Measurements from ENCODE around the gene ACTR5. TPM values are rescaled to one million over a fixed set of nuclear protein-coding genes. Genes with fewer than 3 reads are reported as not detected.

ACTR5 gene
- 9.2 to 11.8 TPM (median 9.5 TPM) in 5 replicates for total RNA-seq (2022; extraction: Qiagen RNA extraction; ENCODE audit: low read depth)

GRCh38 chr20:38748097-38748860 is at the start of gene ACTR5:
ACTR5 (plus strand) TSS chr20:38748460; CDS start chr20:38748479, 19 bp downstream.

DNA sequence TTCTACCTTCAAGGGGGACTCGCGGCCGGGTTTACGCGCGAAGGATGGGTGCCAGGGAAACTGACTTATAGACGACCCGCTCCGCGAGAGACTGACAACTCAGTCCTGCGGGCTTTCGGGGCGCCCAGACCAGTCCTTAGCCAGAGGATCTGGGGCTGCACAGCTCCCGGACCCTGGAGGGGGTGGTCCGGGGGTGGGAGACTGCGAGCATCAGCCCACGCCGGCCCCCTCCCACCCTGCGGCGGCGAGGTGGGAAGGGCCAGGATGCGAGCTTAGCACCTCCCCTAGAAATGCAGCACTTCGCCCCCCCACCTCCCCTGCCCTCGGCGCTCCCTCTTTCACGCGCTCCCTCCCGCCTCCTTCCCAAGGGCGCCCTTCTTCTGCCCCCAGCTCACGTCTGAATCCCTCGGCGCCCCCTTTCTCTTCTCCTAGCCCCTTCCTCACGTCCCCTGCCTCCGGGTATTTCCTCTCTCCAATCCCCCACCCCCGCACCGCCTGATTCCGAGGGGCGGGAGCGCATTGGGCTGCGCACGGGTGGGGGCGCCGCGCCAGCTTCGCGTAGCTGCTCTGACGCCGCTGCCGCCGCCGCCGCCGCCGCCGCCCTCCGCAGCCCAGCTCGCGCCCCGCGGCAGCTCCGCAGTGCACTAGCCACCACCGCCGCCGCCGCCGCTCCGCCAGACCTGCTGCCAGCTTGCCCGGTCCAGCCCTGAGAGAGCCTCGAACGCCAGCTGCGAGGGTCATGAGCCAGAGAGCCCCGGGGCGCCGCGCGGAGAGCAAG is 24.2 kb upstream of the ACTR5 start, which contains the start of gene SLC32A1:
SLC32A1 (plus strand) TSS at position 639 of the 778 bp plus-strand sequence. CDS start 239 bp downstream, outside the sequence.

DNA sequence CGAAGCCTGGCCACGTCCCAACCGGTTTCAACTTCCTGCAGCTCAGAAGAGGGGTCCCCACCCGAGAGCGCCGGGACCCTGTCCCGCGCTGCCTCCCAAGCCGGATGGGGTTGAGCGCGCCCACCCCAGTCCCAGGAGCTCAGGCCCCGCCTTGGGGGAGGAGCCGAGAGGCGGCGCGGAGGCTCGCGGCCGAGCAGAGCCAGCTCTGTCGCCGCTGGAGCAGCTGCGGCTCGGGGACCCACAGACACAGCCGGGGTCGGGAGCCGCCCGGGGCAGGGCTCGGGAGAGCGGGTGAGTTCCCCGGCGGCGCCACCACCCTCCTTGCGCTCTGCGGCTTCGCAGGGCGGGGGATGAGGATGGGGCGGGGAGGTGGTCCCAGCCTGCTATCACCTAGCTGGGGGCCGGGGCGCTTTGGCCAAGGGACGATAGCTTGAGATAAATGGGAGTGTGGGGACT is 57.3 kb downstream of the ACTR5 start, which contains the start of gene PPP1R16B:
PPP1R16B (plus strand) TSS at position 196 of the 456 bp plus-strand sequence. CDS start 30,229 bp downstream, outside the sequence.

Other genes with a start within 250 kb of the ACTR5 start
- gene ADIG, start 167.3 kb upstream of the ACTR5 start, total RNA-seq (2022; extraction: Qiagen RNA extraction; ENCODE audit: low read depth): not detected in 5 replicates
- not detected in 5 replicates for gene ARHGAP40, start 146.7 kb upstream of the ACTR5 start, total RNA-seq (2022; extraction: Qiagen RNA extraction; ENCODE audit: low read depth)
- not detected in 5 replicates for gene SLC32A1, start 24.0 kb upstream of the ACTR5 start, total RNA-seq (2022; extraction: Qiagen RNA extraction; ENCODE audit: low read depth)
- gene PPP1R16B, start 57.2 kb downstream of the ACTR5 start, total RNA-seq (2022; extraction: Qiagen RNA extraction; ENCODE audit: low read depth): 0.07 to 0.34 TPM (median 0.14 TPM) in 5 replicates
- gene FAM83D, start 178.0 kb downstream of the ACTR5 start, total RNA-seq (2022; extraction: Qiagen RNA extraction; ENCODE audit: low read depth): 56.0 to 80.7 TPM (median 66.2 TPM) in 5 replicates
- gene DHX35, start 213.9 kb downstream of the ACTR5 start, total RNA-seq (2022; extraction: Qiagen RNA extraction; ENCODE audit: low read depth): 7.1 to 9.0 TPM (median 8.3 TPM) in 5 replicates